HG02798 (cell line): ENCODE results near the gene TBC1D9B.

Experiments used
- ATAC-seq: cut with Tn5 transposase; IDR thresholded peaks from one replicate; pipeline ENCODE4 v1.9.1; 2021; ENCODE audit warnings: mild to moderate bottlenecking; ENCODE audit not compliant: unreplicated experiment, poor library complexity

Gene TBC1D9B

GRCh38 chr5:179907556-179908324 lies at the start of gene TBC1D9B:
TBC1D9B (minus strand) TSS chr5:179907897; CDS start chr5:179907821, 76 bp downstream.
- peak; percentile 92 for ATAC-seq

- ATAC-seq: no peak
Measured at GRCh38 chr5:179955630-179956029, 47.9 kb upstream of the TBC1D9B start.

- no peak for ATAC-seq
Measured at GRCh38 chr5:179955062-179955461, 47.4 kb upstream of the TBC1D9B start.

- no peak for ATAC-seq
Measured at GRCh38 chr5:179954434-179954833, 46.7 kb upstream of the TBC1D9B start.

- no peak for ATAC-seq
Measured at GRCh38 chr5:179953987-179954386, 46.3 kb upstream of the TBC1D9B start.

- ATAC-seq: no peak
Measured at GRCh38 chr5:179936976-179937681, 29.4 kb upstream of the TBC1D9B start.

- ATAC-seq: no peak
Measured at GRCh38 chr5:179930788-179931473, 23.2 kb upstream of the TBC1D9B start.

GRCh38 chr5:179927824-179928223 lies 20.1 kb upstream of the TBC1D9B start:
- no peak for ATAC-seq

GRCh38 chr5:179926657-179927056 lies 19.0 kb upstream of the TBC1D9B start:
- ATAC-seq: no peak

GRCh38 chr5:179923436-179923835 lies 15.7 kb upstream of the TBC1D9B start:
- ATAC-seq: no peak

GRCh38 chr5:179920175-179920574 lies 12.5 kb upstream of the TBC1D9B start:
- ATAC-seq: no peak

GRCh38 chr5:179919487-179920060 lies 11.9 kb upstream of the TBC1D9B start:
- ATAC-seq: no peak

GRCh38 chr5:179918742-179919486 lies 11.2 kb upstream of the TBC1D9B start:
- no peak for ATAC-seq

GRCh38 chr5:179916523-179916922 lies 8.8 kb upstream of the TBC1D9B start:
- ATAC-seq: no peak

- ATAC-seq: no peak
Measured at GRCh38 chr5:179915406-179915935, 7.8 kb upstream of the TBC1D9B start.

- ATAC-seq: no peak
Measured at GRCh38 chr5:179914032-179914755, 6.5 kb upstream of the TBC1D9B start.

GRCh38 chr5:179913461-179913860 lies 5.8 kb upstream of the TBC1D9B start:
- ATAC-seq: no peak

- no peak for ATAC-seq
Measured at GRCh38 chr5:179912951-179913350, 5.3 kb upstream of the TBC1D9B start.

- no peak for ATAC-seq
Measured at GRCh38 chr5:179912386-179912785, 4.7 kb upstream of the TBC1D9B start.
